PC-3 (cell line): ENCODE data around the gene PDLIM7. TPM values are rescaled to one million over a fixed set of nuclear protein-coding genes. Genes with fewer than 3 reads are reported as not detected.

ENCODE experiments used
- ATAC-seq: fragments of 200-7000 bp; cut with Tn5 transposase; 2 replicates; pipeline ENCODE4 v1.9.1; 2020; ENCODE audit warnings: mild to moderate bottlenecking, moderate library complexity
- BruUV-seq: library from RNA; stranded (reverse); fragments of 400-500 nt; replicated peaks from 2 replicates; lab custom pipeline; 2021; lab: Mats Ljungman, UMichigan
- CTCF ChIA-PET: fragments of 300-600 bp; sonication (Branson Sonifier 250); formaldehyde crosslinking; loops from one replicate; lab custom pipeline; 2022; ENCODE audit warnings: antibody characterized with exemption; lab: Charles Lee
- POLR2A ChIA-PET: fragments of 300-600 bp; sonication (Branson Sonifier 250); formaldehyde crosslinking; loops from one replicate; lab custom pipeline; 2022; ENCODE audit warnings: antibody characterized with exemption; ENCODE audit not compliant: unreplicated experiment; lab: Charles Lee
- DNase-seq: peaks from one replicate; pipeline ENCODE4 v3.0.0-alpha.2; 2015
- H2AFZ ChIP-seq: fragments of 300-600 bp; sonication (generic); 2 replicates; pipeline ENCODE4 v1.6.0; 2016; ENCODE audit warnings: antibody characterized with exemption, low read length
- H3F3A ChIP-seq: fragments of 300-600 bp; sonication (generic); one replicate; pipeline ENCODE4 v1.6.0; 2017; ENCODE audit warnings: antibody characterized with exemption, low read length, control low read depth, mild to moderate bottlenecking; ENCODE audit not compliant: unreplicated experiment
- H3K27ac ChIP-seq: fragments of 300-600 bp; sonication (generic); 2 replicates; pipeline ENCODE4 v1.5.1; 2016; ENCODE audit warnings: mild to moderate bottlenecking, low read length
- H3K27me3 ChIP-seq: fragments of 300-600 bp; sonication (generic); 2 replicates; pipeline ENCODE4 v1.6.1; 2016; ENCODE audit warnings: low read length, mixed read lengths
- H3K36me3 ChIP-seq: fragments of 300-600 bp; sonication (generic); 2 replicates; pipeline ENCODE4 v1.6.1; 2016; ENCODE audit warnings: low read depth, mixed run types, low read length, mixed read lengths
- H3K4me1 ChIP-seq: fragments of 300-600 bp; sonication (generic); 2 replicates; pipeline ENCODE4 v1.5.1; 2016; ENCODE audit warnings: low read length; ENCODE audit not compliant: insufficient read depth
- H3K4me2 ChIP-seq: fragments of 300-600 bp; sonication (generic); 2 replicates; pipeline ENCODE4 v1.6.0; 2016; ENCODE audit warnings: low read length
- H3K4me3 ChIP-seq: fragments of 300-600 bp; sonication (generic); 2 replicates; pipeline ENCODE4 v1.5.1; 2016; ENCODE audit warnings: mild to moderate bottlenecking, low read length, mixed read lengths
- H3K79me2 ChIP-seq: fragments of 300-600 bp; sonication (generic); 2 replicates; pipeline ENCODE4 v1.6.1; 2017; ENCODE audit warnings: low read length, mixed read lengths
- H3K9ac ChIP-seq: fragments of 300-600 bp; sonication (generic); 2 replicates; pipeline ENCODE4 v1.6.0; 2016; ENCODE audit warnings: mild to moderate bottlenecking, low read length
- H3K9me2 ChIP-seq: fragments of 300-600 bp; sonication (generic); replicated peaks from 2 replicates; pipeline ENCODE4 v1.6.1; 2016; ENCODE audit warnings: mixed run types, low read length, mixed read lengths
- H3K9me3 ChIP-seq: fragments of 300-600 bp; sonication (generic); 2 replicates; pipeline ENCODE4 v1.6.1; 2016; ENCODE audit warnings: low read length, mixed read lengths
- H4K20me1 ChIP-seq: fragments of 300-600 bp; sonication (generic); 2 replicates; pipeline ENCODE4 v1.6.1; 2016; ENCODE audit warnings: low read length, mixed read lengths
- CTCF ChIP-seq: fragments of 300-600 bp; sonication (generic); conservative IDR thresholded peaks from 2 replicates; pipeline ENCODE4 v1.5.1; 2017; ENCODE audit warnings: antibody characterized with exemption, low read depth, mild to moderate bottlenecking, low read length
- EZH2 ChIP-seq: fragments of 300-600 bp; sonication (generic); IDR thresholded peaks from one replicate; pipeline ENCODE4 v1.6.1; 2017; ENCODE audit warnings: antibody characterized with exemption, mild to moderate bottlenecking, low read length; ENCODE audit not compliant: unreplicated experiment
- EZH2phosphoT487 ChIP-seq: fragments of 300-600 bp; sonication (generic); IDR thresholded peaks from 2 replicates; pipeline ENCODE4 v1.6.1; 2018; ENCODE audit warnings: mild to moderate bottlenecking, antibody characterized with exemption, low read length, borderline replicate concordance
- intact Hi-C: fragments of 100-400 bp; cut with micrococcal nuclease; formaldehyde crosslinking; loops from 2 replicates; pipeline ENCODE4 v1.9.0; 2023
- total RNA-seq: library from RNA; depleted of rRNA; stranded (reverse); fragments of >200 nt; gene quantifications from 2 replicates; pipeline ENCODE4 v1.2.3, GENCODE V29; 2014

Gene PDLIM7
- total RNA-seq, 1 experiment from 2014 or later: 159 TPM

DNA sequence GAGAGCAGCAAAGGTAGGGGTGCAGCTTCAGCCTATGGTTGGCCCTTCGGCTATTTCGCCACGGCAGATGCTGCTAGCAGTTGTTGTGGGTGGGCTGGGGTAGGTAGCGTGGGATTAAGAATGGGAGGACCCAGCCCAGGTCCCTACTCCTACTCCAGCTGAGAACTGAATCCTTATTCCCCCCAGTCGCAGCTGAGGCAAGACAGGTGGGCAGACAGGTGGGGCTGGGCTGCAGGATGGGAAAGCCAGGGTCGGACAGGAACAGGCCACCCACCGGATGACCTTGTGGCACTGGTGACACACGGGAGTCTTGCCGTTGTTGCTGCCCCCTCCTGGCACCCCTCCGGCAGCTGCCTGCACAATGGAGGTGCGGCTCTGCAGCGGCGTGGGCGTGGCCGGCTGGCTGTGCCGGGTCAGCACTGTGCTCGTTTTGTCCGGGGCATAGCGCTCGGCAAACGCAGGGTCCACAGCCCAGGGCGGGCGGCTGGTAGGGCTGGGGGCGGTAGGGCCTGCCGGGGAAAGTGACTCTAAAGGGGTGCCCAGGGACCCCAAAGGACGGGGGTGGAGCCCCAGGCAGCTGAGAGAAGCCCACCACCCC, 8.2 kb downstream of the PDLIM7 start:
- Histone ChIP-seq H3K9ac (no peak overlapping the region), H2AFZ (no peak overlapping the region), H3F3A (no peaks in the 10 kb centered on the region), H4K20me1 (no peaks in the 10 kb centered on the region), H3K9me2 (no peaks in the 10 kb centered on the region), H3K4me1 (peaks cover 13% of the 10 kb centered on the region), H3K27ac (no peak overlapping the region), H3K79me2 (peaks cover 21% of the 10 kb centered on the region), H3K27me3 (no peaks in the 10 kb centered on the region), H3K9me3 (no peaks in the 10 kb centered on the region), H3K36me3 (peaks cover 56% of the 10 kb centered on the region), H3K4me2 (no peak overlapping the region), H3K4me3 (no peak overlapping the region)
- TF ChIP-seq CTCF: no peak
- no peak for TF ChIP-seq EZH2
- no peak for TF ChIP-seq EZH2phosphoT487
- intact Hi-C loops: no loop called here
- BruUV-seq: no TSS peak
- ATAC-seq (no peak), DNase-seq (no peak)
- CTCF ChIA-PET: no interaction called here
- POLR2A ChIA-PET: no interaction called here

DNA sequence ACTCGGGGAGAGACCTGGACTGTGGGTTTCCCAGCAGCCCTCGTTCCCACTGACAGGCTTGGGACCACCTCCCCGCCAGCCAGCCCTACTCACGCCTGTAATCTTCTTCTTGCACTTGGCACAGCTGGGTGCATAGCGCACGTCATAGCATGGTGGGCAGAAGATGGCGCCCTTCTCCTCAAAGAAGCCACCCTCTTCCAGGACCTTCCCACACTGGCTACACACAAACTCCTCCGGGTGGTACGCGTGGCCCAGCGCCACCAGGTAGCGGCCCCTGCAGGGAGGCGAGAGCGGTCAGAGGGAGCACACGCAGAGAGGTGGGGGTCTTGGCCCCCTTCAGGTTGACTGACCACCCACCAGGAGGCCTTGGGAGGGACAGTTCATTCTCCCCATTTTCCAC, 9.4 kb downstream of the PDLIM7 start:
- ChIA-PET POLR2A (no interaction called here), CTCF (no interaction called here)
- H2AFZ ChIP-seq: no peak overlapping the region
- TF ChIP-seq EZH2: no peak
- peak; percentile 33 for TF ChIP-seq CTCF
- peaks cover 49% of the 10 kb centered on the region for H3K36me3 ChIP-seq
- DNase-seq: no peak
- H3K4me1 ChIP-seq: 0 out of 2 replicates have a peak, but pooled peaks cover under 1% of the 10 kb centered on the region
- intact Hi-C loops: no loop called here
- H4K20me1 ChIP-seq: no peaks in the 10 kb centered on the region
- no peak overlapping the region for H3K4me2 ChIP-seq
- no peak for ATAC-seq
- H3K4me3 ChIP-seq: no peak overlapping the region
- H3K9me2 ChIP-seq: no peaks in the 10 kb centered on the region
- no peaks in the 10 kb centered on the region for H3F3A ChIP-seq
- no peak overlapping the region for H3K27ac ChIP-seq
- no peak overlapping the region for H3K9ac ChIP-seq
- peaks cover 9% of the 10 kb centered on the region for H3K79me2 ChIP-seq
- H3K9me3 ChIP-seq: no peaks in the 10 kb centered on the region
- no peaks in the 10 kb centered on the region for H3K27me3 ChIP-seq
- BruUV-seq: no TSS peak

DNA sequence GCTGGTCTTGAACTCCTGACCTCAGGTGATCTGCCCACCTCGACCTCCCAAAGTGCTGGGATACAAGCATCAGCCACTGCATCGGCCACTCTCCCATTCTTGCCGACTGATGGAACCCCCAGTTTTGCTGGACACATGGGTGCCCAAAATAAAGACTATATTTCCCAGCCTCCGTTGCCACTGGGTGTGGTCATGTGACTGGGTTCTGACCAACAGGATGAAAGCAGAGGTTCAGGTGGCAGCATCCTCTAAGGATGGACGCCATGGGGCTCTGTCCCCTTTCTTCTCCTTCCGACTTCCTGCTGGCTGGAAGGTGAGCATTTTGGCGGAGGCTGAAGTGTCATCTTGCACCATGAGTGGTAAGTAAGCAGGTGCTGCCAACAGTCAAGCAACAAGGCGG, 10.3 kb downstream of the PDLIM7 start:
- intact Hi-C loops: no loop called here
- H3K27me3 ChIP-seq: no peaks in the 10 kb centered on the region
- peaks cover 41% of the 10 kb centered on the region for H3K36me3 ChIP-seq
- no peak overlapping the region for H3K27ac ChIP-seq
- no peaks in the 10 kb centered on the region for H3K4me1 ChIP-seq
- DNase-seq: no peak
- H3K9me3 ChIP-seq: no peaks in the 10 kb centered on the region
- peaks cover 1% of the 10 kb centered on the region; the same call in 1 of the 2 replicates for H3K79me2 ChIP-seq
- no peak overlapping the region for H3K4me3 ChIP-seq
- ChIA-PET POLR2A (no interaction called here), CTCF (no interaction called here)
- no peaks in the 10 kb centered on the region for H4K20me1 ChIP-seq
- no peak overlapping the region for H2AFZ ChIP-seq
- TF ChIP-seq EZH2phosphoT487 (no peak), CTCF (no peak), EZH2 (no peak)
- no TSS peak for BruUV-seq
- no peak overlapping the region for H3K4me2 ChIP-seq
- peaks cover 3% of the 10 kb centered on the region for H3F3A ChIP-seq
- H3K9me2 ChIP-seq: no peaks in the 10 kb centered on the region
- no peak for ATAC-seq
- H3K9ac ChIP-seq: no peak overlapping the region
